KG1 (cell line): ENCODE data around the gene FIGLA.
"Not testable (repeated sequence)": the region's sequence is repeated elsewhere in the genome, so short reads cannot be mapped to it uniquely, and the experiment has no call there.

Experiments used
- DNase-seq: peaks from one replicate; lab custom pipeline; 2025; lab: John Stamatoyannopoulos, UW

FIGLA gene

GRCh38 chr2:70746094-70746974 is 44.1 kb downstream of the FIGLA start:
- no peak for DNase-seq

DNA sequence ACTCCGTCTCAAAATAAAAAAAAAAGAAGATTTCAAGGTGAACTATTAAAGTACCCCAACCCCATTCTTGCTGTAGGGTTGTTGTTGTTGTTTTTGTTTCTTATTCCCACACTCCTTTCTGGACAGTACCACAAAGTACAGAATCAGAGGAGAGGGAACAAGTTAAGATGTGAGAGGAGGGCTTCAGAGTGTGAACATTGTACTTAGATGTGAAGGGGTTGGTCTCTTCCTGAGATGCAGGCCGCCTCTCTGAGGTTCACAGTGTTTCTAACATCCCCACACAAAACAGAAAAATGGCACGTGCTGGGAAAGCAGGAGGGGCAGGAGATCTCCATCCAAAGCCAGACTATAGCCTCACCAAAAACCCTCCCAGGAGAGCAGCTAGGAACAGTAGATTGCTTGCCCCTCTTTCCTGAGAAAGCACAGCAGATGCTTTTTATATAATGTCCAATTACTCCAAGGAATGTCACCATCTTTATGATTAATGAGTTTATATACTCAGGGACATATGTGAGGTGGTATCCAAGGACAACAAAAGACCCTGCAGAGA is 45.1 kb downstream of the FIGLA start:
- no peak for DNase-seq

DNA sequence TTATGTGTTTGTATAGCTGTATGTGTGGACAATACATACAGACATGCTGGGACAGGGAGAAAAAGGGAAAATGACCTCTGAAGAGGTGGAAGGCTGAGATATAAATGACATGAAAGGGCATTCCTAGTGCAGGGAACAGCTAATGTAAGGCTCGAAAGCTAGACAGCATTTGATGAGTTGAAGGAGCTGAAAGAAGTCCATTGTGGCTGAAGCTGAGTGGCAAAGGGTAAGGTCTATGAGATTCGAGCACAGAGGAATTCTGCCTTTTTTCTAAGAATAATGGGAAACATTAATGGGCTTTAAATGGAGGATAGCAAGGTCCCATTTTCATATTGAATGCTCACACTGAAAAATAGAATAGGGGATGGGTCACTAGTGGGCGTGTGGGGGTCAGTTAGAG is 46.0 kb downstream of the FIGLA start:
- DNase-seq, result no peak

- no peak for DNase-seq
Measured at GRCh38 chr2:70743677-70744076, 46.8 kb downstream of the FIGLA start.

DNA sequence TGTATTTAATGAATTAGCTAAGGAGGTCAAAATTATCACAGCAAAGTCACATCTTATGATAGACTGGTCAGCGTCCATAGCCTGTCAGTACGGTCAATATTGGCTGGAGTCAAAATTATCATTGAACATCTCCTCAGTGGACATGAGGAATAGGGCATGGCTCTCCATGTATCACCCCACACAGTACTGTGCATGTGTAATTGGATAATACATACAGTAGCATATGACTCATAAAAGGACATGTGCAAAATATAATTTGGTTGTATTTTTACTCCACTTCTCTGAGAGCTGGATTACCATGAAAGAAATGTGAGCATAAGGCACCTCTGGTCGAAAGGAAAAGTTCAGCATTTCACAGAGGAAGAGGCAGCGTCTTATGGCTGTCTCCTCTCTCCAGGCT is 47.4 kb downstream of the FIGLA start:
- no peak for DNase-seq

- not testable (repeated sequence) for DNase-seq
Measured at GRCh38 chr2:70739492-70739891, 51.0 kb downstream of the FIGLA start.

GRCh38 chr2:70738159-70738558 is 52.3 kb downstream of the FIGLA start:
- DNase-seq, result no peak

DNA sequence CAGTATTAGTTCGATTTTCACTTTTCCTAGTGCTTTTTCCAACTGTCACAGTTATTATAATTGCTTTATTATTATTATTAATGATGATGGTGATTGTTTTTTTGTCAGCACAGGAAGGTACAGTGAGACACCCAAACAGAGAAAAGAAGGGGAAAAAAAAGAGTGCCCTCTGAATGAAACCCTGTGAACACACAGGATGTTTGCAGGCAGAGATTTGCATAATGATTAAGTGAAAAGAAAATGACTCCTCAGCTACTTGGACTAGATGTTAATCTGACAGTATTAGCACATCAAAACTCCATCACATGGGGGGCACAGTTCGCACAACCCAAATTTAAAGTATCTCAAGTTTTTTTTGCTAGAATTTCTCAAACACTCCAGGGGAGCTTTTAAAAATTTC is 55.4 kb downstream of the FIGLA start:
- DNase-seq, result no peak

DNA sequence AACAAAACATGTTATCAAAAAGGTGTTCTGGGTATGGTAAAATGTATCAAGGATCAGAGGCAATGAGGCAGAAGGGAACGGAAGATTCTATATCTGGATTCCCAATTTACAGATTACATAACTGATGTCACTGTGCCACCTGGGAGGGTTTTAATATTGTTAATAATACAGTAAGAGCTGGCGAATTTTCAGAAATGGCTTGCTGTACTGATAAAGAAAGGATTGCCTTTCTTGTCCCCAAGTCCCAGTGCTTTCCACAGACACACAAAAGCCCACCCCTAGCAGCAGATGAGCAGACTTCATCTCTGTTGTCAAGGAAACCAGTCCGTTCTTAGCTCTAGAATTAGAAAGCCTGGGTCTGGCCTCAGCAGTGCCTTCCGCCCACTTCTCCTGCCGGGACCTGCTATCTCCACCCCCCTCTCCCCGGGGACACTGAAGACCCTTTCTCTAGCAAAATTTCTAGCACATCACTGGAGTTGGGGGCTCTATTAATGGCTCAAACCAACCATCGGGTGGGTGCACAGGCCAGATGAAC is 56.7 kb downstream of the FIGLA start:
- no peak for DNase-seq

- no peak for DNase-seq
Measured at GRCh38 chr2:70732766-70733645, 57.4 kb downstream of the FIGLA start.

- DNase-seq, result no peak
Measured at GRCh38 chr2:70730730-70731129, 59.7 kb downstream of the FIGLA start.

DNA sequence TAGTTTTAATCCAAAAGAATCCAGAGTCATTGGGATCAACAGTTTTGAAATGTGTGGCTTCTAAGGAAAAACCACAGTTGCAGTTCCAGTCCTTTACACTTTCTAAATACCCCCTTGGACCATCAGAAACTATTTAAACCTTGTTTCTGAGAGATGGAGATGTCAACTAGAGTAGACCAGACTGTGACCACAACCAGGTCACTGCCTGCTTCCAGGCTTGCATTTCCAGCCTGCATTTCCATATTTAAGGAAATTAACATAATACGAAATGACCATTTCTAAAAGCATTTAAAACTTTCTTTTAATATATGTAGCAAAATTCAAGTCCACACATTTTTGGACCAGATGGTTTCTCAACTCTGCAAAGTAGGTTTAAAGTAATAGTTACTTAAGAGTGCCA is 60.8 kb downstream of the FIGLA start:
- DNase-seq, result no peak

DNA sequence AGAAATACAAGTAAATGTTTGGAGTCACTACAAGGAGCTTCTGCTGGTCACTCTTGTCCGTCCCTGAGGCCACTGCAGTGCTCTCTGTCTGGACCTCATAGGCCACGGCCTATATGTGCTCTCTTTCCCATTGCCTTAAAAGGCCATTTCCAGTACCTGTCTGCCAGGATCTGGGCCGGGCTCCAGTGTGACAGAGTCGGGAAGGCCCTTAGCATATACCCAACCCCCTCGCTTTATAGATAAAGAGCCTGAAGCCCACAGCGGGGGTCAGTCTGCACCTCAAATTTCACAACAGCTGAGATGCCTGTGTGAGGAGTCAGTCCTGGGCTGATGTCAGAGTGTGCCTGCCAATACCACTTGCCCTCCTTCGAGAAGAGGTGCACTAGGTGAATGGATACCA is 62.3 kb downstream of the FIGLA start:
- DNase-seq, result no peak
